ENCODE measurements around the gene SBNO1. TPM values are rescaled to one million over a fixed set of nuclear protein-coding genes. Genes with fewer than 3 reads are reported as not detected.

SBNO1 gene
- total and polyA plus RNA-seq, 2 donors (not counting 1 experiment from before 2014, with no cell fraction given), result 5.9 to 47.5 TPM

DNA sequence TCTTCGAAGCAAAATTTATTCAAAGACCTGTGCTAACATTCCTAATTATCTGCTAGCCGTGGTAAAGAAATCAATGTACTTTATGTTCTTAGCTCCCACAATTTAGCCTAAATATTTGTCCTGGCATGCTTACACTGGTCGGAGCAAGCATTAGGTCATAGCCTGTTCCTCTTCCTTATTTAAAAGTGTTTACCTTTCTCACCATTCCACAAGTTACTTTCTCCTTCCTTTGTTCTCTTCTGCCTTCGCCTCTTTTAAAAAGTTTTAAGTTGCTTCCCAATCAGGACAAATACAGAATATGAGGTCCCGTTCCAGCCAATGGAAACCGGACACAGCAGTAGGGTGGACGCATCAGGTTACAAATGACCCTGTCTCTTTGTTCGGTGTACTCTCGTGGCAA, 104.6 kb downstream of the SBNO1 start:
- Histone ChIP-seq H3K79me2 (ENCODE audit: control insufficient read depth, insufficient read depth, low read length) (peaks cover 4% of the 10 kb centered on the region), H4K20me1 (ENCODE audit: control insufficient read depth, insufficient read depth, low read length, poor library complexity, severe bottlenecking) (peaks cover 3% of the 10 kb centered on the region), H3K4me3 (ENCODE audit: control extremely low read depth in 1 of 5, extremely low read depth in 1 of 5, insufficient read depth in 1 of 5, low read depth in 2 of 5, low read length in 4 of 5) (no peak overlapping the region), H2AFZ (ENCODE audit: insufficient read depth, low read depth, low read length, poor library complexity, severe bottlenecking) (no peak overlapping the region), H3K27me3 (replicated peaks in 1 of 4; ENCODE audit: control extremely low read depth in 1 of 4, control insufficient read depth in 3 of 4, insufficient read depth in 4 of 4, low read length in 3 of 4) (no peaks in the 10 kb centered on the region), H3K9me3 (ENCODE audit: control extremely low read depth in 1 of 3, control insufficient read depth in 2 of 3, insufficient read depth in 1 of 3, low read length in 2 of 3) (no peaks in the 10 kb centered on the region), H3K27ac (ENCODE audit: low read length in 2 of 2) (no peak overlapping the region), H3K9ac (ENCODE audit: low read length) (no peak overlapping the region), H3K4me1 (ENCODE audit: control insufficient read depth in 2 of 2, insufficient read depth in 2 of 2, low read length in 2 of 2) (no peaks in the 10 kb centered on the region), H3K36me3 (replicated peaks in 1 of 2; ENCODE audit: control extremely low read depth in 1 of 2, control insufficient read depth in 1 of 2, extremely low read depth in 1 of 2, insufficient read depth in 2 of 2, low read length in 1 of 2) (peaks cover 0 to 24% of the 10 kb centered on the region in 2 experiments), H3K4me2 (replicated peaks; ENCODE audit: low read depth, low read length, poor library complexity, severe bottlenecking) (no peak overlapping the region)
- WGBS (ENCODE audit: insufficient coverage), result 80% methylated on average over 7 of the region's 9 CpGs
- TF ChIP-seq, protein P1, sequence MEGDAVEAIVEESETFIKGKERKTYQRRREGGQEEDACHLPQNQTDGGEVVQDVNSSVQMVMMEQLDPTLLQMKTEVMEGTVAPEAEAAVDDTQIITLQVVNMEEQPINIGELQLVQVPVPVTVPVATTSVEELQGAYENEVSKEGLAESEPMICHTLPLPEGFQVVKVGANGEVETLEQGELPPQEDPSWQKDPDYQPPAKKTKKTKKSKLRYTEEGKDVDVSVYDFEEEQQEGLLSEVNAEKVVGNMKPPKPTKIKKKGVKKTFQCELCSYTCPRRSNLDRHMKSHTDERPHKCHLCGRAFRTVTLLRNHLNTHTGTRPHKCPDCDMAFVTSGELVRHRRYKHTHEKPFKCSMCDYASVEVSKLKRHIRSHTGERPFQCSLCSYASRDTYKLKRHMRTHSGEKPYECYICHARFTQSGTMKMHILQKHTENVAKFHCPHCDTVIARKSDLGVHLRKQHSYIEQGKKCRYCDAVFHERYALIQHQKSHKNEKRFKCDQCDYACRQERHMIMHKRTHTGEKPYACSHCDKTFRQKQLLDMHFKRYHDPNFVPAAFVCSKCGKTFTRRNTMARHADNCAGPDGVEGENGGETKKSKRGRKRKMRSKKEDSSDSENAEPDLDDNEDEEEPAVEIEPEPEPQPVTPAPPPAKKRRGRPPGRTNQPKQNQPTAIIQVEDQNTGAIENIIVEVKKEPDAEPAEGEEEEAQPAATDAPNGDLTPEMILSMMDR (IDR thresholded peaks at IDR 0.05), result no peak
- TF ChIP-seq EZH2 (IDR thresholded peaks at IDR 0.05; ENCODE audit: borderline replicate concordance, insufficient read depth, low read depth, low read length, poor library complexity, severe bottlenecking), result no peak
- Mint-ChIP-seq H3K4me3 (no peak overlapping the region), H3K27ac (no peak overlapping the region), H3K27me3 (no peaks in the 10 kb centered on the region), H3K9me3 (ENCODE audit: insufficient read depth) (no peaks in the 10 kb centered on the region), H3K4me1 (no peaks in the 10 kb centered on the region)
- intact Hi-C loops (cut with micrococcal nuclease), result no loop called here
- no peak for DNase-seq
- CTCF ChIA-PET, result no interaction called here
- POLR2A ChIA-PET, result no interaction called here
- no peak for ATAC-seq (ENCODE audit: low read depth)

DNA sequence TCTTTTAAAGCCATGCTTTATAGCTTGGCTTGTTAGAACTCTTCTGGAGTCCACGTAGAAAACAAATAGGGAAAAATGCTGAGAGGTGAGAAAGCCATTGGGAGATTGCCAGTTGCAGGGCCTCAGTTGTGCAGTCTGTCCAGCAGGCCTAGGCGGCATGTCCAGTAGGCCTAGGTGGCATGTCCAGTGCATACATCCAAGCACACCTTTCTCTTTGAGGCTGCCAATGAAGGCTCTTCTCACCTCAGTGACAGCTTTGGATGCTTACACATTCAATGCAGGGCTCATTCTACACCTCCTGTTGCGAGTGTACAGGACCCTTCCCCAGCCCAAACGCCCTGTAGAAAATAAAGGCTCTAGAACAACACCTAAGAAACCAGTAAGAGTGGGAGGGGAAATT, 106.1 kb downstream of the SBNO1 start:
- ATAC-seq (ENCODE audit: low read depth), result no peak
- no peaks in the 10 kb centered on the region for H3K4me1 ChIP-seq (ENCODE audit: control insufficient read depth in 2 of 2, insufficient read depth in 2 of 2, low read length in 2 of 2)
- H3K9me3 ChIP-seq (ENCODE audit: control extremely low read depth in 1 of 3, control insufficient read depth in 2 of 3, insufficient read depth in 1 of 3, low read length in 2 of 3), result no peaks in the 10 kb centered on the region
- Mint-ChIP-seq H3K27ac (no peak overlapping the region), H3K9me3 (ENCODE audit: insufficient read depth) (no peaks in the 10 kb centered on the region), H3K27me3 (no peaks in the 10 kb centered on the region), H3K4me1 (no peaks in the 10 kb centered on the region), H3K4me3 (no peak overlapping the region)
- 100% methylated on average over 2 of the region's 4 CpGs for WGBS (ENCODE audit: insufficient coverage)
- H4K20me1 ChIP-seq (ENCODE audit: control insufficient read depth, insufficient read depth, low read length, poor library complexity, severe bottlenecking), result peaks cover 16% of the 10 kb centered on the region
- H3K36me3 ChIP-seq (replicated peaks in 1 of 2; ENCODE audit: control extremely low read depth in 1 of 2, control insufficient read depth in 1 of 2, extremely low read depth in 1 of 2, insufficient read depth in 2 of 2, low read length in 1 of 2), result peaks cover 0 to 38% of the 10 kb centered on the region in 2 experiments
- no peaks in the 10 kb centered on the region for H3K27me3 ChIP-seq (replicated peaks in 1 of 4; ENCODE audit: control extremely low read depth in 1 of 4, control insufficient read depth in 3 of 4, insufficient read depth in 4 of 4, low read length in 3 of 4)
- H3K27ac ChIP-seq (ENCODE audit: low read length in 2 of 2), result no peak overlapping the region
- H3K79me2 ChIP-seq (ENCODE audit: control insufficient read depth, insufficient read depth, low read length), result peaks cover 18% of the 10 kb centered on the region
- H3K4me3 ChIP-seq (ENCODE audit: control extremely low read depth in 1 of 5, extremely low read depth in 1 of 5, insufficient read depth in 1 of 5, low read depth in 2 of 5, low read length in 4 of 5), result no peak overlapping the region
- TF ChIP-seq, protein P1 (IDR thresholded peaks at IDR 0.05), result no peak
- TF ChIP-seq EZH2 (IDR thresholded peaks at IDR 0.05; ENCODE audit: borderline replicate concordance, insufficient read depth, low read depth, low read length, poor library complexity, severe bottlenecking), result no peak
- DNase-seq, result no peak
- ChIA-PET CTCF (interaction anchor here (0.7 kb wide), 1 partner anchor 12 kb away, joined by 3 read pairs; no protein-coding TSS in a partner anchor), POLR2A (interaction anchor here (0.6 kb wide), 1 partner anchor 48 kb away, joined by 5 read pairs; no protein-coding TSS in a partner anchor)
- intact Hi-C loops (cut with micrococcal nuclease), result no loop called here
- H3K9ac ChIP-seq (ENCODE audit: low read length), result no peak overlapping the region
- H2AFZ ChIP-seq (ENCODE audit: insufficient read depth, low read depth, low read length, poor library complexity, severe bottlenecking), result no peak overlapping the region
- H3K4me2 ChIP-seq (replicated peaks; ENCODE audit: low read depth, low read length, poor library complexity, severe bottlenecking), result no peak overlapping the region
